KMS-11 (cell line): ENCODE results near the gene LZTS2.

Experiments used
- H2AFZ ChIP-seq: fragments of 200-600 bp; sonication (generic); 2 replicates; pipeline ENCODE4 v1.6.1; 2016; ENCODE audit warnings: antibody characterized with exemption, mixed run types, low read depth
- H3K27ac ChIP-seq: fragments of 200-600 bp; sonication (generic); 2 replicates; pipeline ENCODE4 v1.6.1; 2016; ENCODE audit warnings: mild to moderate bottlenecking, mixed run types
- H3K27me3 ChIP-seq: fragments of 200-600 bp; sonication (generic); 2 replicates; pipeline ENCODE4 v1.6.1; 2017; ENCODE audit warnings: mild to moderate bottlenecking, low read depth, mixed run types, moderate library complexity; ENCODE audit not compliant: insufficient read depth
- H3K36me3 ChIP-seq: fragments of 200-600 bp; sonication (generic); 2 replicates; pipeline ENCODE4 v1.6.1; 2017; ENCODE audit warnings: mild to moderate bottlenecking, mixed run types; ENCODE audit not compliant: insufficient read depth
- H3K4me1 ChIP-seq: fragments of 200-600 bp; sonication (generic); 2 replicates; pipeline ENCODE4 v1.6.1; 2016; ENCODE audit warnings: mild to moderate bottlenecking, low read depth, mixed run types; ENCODE audit not compliant: poor library complexity, severe bottlenecking
- H3K4me2 ChIP-seq: fragments of 200-600 bp; sonication (generic); 2 replicates; pipeline ENCODE4 v1.7.0; 2016; ENCODE audit warnings: mild to moderate bottlenecking, mixed run types
- H3K4me3 ChIP-seq: fragments of 200-600 bp; sonication (generic); IDR thresholded peaks from 2 replicates; pipeline ENCODE4 v1.6.1; 2017; ENCODE audit warnings: low read depth, low read length, mixed read lengths; ENCODE audit not compliant: insufficient read depth
- H3K79me2 ChIP-seq: fragments of 200-600 bp; sonication (generic); 2 replicates; pipeline ENCODE4 v1.6.1; 2016; ENCODE audit warnings: low read depth, mixed run types; ENCODE audit not compliant: insufficient read depth
- H3K9ac ChIP-seq: fragments of 200-600 bp; sonication (generic); 2 replicates; pipeline ENCODE4 v1.6.1; 2016; ENCODE audit warnings: mild to moderate bottlenecking, mixed run types
- H4K20me1 ChIP-seq: fragments of 200-600 bp; sonication (generic); 2 replicates; pipeline ENCODE4 v1.6.1; 2016; ENCODE audit warnings: mild to moderate bottlenecking, mixed run types; ENCODE audit not compliant: insufficient read depth
- CTCF ChIP-seq: fragments of 200-600 bp; sonication (generic); conservative IDR thresholded peaks from 2 replicates; pipeline ENCODE4 v1.6.1; 2017; ENCODE audit warnings: low read depth, mild to moderate bottlenecking, antibody characterized with exemption, low read length, moderate library complexity, mixed read lengths

LZTS2 gene

GRCh38 chr10:101043363-101043707, 43.7 kb downstream of the LZTS2 start:
- Histone ChIP-seq H3K4me1 (peaks cover 23% of the 10 kb centered on the region), H2AFZ (peak overlapping the region; percentile 88; the same call in 1 of the 2 replicates), H3K9ac (peak overlapping the region; percentile 63; the same call in 1 of the 2 replicates), H3K4me2 (peak overlapping the region; percentile 85), H3K27me3 (no peaks in the 10 kb centered on the region), H3K36me3 (no peaks in the 10 kb centered on the region), H3K79me2 (no peaks in the 10 kb centered on the region), H3K4me3 (no peak overlapping the region), H3K27ac (peak overlapping the region; percentile 23; the same call in 1 of the 2 replicates), H4K20me1 (no peaks in the 10 kb centered on the region)
- TF ChIP-seq CTCF, result no peak

GRCh38 chr10:101044117-101044516, 44.5 kb downstream of the LZTS2 start:
- no peak overlapping the region for H3K9ac ChIP-seq
- no peaks in the 10 kb centered on the region for H3K36me3 ChIP-seq
- H3K79me2 ChIP-seq, result no peaks in the 10 kb centered on the region
- no peak overlapping the region for H3K4me2 ChIP-seq
- H2AFZ ChIP-seq, result no peak overlapping the region
- no peaks in the 10 kb centered on the region for H3K27me3 ChIP-seq
- no peak overlapping the region for H3K4me3 ChIP-seq
- no peak for TF ChIP-seq CTCF
- no peak overlapping the region for H3K27ac ChIP-seq
- H4K20me1 ChIP-seq, result no peaks in the 10 kb centered on the region
- peaks cover 23% of the 10 kb centered on the region for H3K4me1 ChIP-seq

GRCh38 chr10:101046332-101047238, 47.0 kb downstream of the LZTS2 start:
- H2AFZ ChIP-seq, result no peak overlapping the region
- no peak for TF ChIP-seq CTCF
- H4K20me1 ChIP-seq, result no peaks in the 10 kb centered on the region
- H3K4me2 ChIP-seq, result no peak overlapping the region
- H3K27me3 ChIP-seq, result peaks cover 5% of the 10 kb centered on the region; the same call in 1 of the 2 replicates
- no peak overlapping the region for H3K9ac ChIP-seq
- H3K27ac ChIP-seq, result no peak overlapping the region
- no peaks in the 10 kb centered on the region for H3K79me2 ChIP-seq
- H3K4me3 ChIP-seq, result no peak overlapping the region
- no peaks in the 10 kb centered on the region for H3K36me3 ChIP-seq
- H3K4me1 ChIP-seq, result peaks cover 18% of the 10 kb centered on the region

- no peak overlapping the region for H3K9ac ChIP-seq
- peaks cover 11% of the 10 kb centered on the region for H3K4me1 ChIP-seq
- H2AFZ ChIP-seq, result no peak overlapping the region
- no peaks in the 10 kb centered on the region for H3K36me3 ChIP-seq
- H3K27me3 ChIP-seq, result peaks cover 5% of the 10 kb centered on the region; the same call in 1 of the 2 replicates
- no peaks in the 10 kb centered on the region for H4K20me1 ChIP-seq
- no peak overlapping the region for H3K4me2 ChIP-seq
- H3K79me2 ChIP-seq, result no peaks in the 10 kb centered on the region
- no peak overlapping the region for H3K4me3 ChIP-seq
- no peak overlapping the region for H3K27ac ChIP-seq
- no peak for TF ChIP-seq CTCF
Observed at GRCh38 chr10:101047268-101047667, 47.7 kb downstream of the LZTS2 start.
